HG03103 (cell line): ENCODE measurements around the gene RNF224.

ENCODE experiments used
- ATAC-seq: cut with Tn5 transposase; IDR thresholded peaks from one replicate; pipeline ENCODE4 v1.9.1; 2021; ENCODE audit warnings: low read depth; ENCODE audit not compliant: unreplicated experiment

RNF224 gene

DNA sequence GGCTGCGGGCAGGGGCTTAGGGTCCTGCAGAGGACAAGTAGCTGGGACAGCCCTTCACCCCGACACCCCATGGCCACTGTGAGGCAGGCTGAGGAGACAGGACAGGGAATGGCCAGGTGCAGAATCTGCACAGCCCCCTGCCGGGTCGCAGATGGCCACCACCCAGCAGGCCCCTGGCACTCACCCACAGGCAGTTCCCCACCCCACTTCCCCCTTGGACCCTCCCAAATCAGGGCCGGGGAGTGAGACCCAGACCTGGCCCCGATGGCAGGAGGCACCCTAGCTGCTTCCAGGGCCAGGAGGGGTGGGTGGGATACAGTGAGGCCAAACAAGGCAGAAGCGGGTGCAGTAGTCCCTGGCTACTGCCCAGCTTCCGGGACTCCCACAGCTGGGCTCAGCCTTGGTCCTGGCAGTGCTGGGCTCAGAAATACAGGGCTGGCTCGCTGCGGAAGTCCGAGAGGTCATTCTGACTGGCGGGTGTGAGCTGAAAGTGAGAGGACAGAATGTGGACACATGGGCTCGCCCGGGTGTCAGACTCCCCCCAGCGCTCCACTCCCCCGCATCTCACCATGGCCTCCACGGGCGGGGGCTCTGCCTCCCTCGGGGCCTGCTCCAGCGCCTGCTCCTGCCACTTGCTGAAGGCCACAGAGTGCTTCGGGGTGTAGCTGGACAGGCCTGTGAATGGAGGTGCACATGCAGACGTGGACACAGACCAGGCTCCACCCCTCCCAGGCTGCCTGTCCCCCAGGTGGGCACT lies 35.4 kb upstream of the RNF224 start:
- ATAC-seq, result no peak

DNA sequence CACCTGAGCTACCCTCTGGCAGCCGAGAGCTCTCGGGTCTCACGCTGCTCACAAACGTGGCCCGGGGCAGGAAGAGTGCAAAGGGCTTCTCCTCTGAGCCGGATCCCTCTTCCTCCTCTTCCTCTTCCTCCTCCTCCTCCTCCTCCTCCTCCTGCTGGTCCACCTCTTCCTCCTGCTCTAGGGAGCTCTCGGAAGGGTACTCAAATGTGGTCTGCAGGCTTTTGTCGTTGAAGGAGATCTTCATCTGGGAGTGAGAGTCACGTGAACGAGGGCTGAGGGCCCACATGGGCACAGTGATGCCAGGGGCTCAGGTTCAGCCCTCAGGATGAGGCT lies 34.9 kb upstream of the RNF224 start:
- no peak for ATAC-seq

DNA sequence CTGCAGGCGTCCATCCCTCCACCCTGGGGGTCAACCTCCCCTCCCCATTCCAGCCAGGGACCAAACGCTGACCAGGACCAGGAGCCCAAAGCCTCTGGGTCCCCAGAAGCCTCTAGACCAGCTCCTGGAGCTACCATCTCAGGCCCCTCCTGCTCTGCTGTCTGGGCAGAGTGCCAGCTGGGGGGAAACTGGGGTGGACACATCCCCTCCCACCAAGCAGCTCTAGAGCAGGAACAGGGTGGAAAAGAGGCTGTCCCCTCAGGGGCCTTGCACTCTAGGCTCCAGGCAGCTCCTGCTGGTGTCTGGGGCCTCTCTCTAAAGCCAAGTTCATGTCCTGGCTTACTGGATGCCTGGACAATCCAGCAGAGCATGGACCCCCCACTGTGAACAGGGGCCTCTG lies 34.4 kb upstream of the RNF224 start:
- ATAC-seq, result no peak

DNA sequence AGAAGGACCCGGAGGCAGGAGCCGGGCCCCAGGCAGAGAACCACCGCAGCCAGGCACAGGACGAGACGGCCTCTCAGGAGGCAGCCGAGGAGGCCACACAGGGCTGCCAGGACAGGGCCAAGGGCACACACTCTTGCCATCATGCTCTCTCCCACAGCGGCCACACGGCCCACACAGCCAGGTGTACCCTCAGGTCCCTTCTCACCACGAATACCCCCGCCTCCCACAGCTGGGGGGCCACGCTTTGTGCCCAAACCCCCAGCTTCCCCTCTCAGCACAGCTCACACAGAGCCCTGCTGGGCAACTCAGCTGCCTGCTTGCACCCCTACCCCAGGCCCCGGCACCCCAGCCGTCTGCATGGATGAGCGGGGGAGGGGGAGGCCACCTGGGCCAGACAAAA lies 33.5 kb upstream of the RNF224 start:
- ATAC-seq, result no peak

DNA sequence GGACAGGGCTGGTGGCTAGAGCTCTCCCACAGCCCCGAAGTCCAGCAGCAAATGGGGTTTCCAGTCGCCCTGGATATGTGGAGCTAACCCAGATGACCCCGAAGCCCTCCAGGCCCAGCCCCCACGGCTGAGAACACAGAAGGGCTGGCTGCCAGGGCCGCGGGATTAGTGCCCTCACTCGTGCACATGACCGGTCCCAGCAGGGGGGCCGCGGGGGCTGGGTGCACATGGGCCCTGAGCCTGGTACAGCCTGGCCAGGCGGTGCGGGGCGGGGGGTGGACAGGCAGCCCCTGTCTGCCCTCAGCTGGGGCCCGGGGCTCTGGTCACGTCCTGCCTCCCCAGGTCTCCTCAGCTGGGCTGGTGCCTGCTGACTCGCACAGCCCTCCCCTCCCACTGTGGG lies 32.9 kb upstream of the RNF224 start:
- ATAC-seq, result no peak

DNA sequence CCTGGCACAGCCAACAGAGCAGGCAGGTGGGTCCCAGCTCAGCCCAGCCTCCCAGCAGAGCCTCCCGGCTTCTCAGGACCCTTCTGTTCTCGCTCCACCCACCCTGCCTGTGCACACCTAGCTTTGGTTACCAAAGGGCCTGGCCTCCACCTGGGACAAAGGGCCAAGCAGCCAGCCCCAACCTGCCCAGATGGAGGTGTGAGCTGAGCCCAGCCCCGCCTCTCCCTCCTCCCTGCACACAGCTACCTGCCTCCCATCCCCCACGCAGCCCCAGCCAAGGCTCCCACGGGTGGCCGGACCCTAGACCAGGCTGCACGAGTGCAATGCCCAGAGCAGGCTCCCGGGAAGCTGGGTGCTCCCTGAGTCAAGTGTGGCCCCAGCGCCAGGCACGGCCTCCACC lies 32.4 kb upstream of the RNF224 start:
- ATAC-seq, result no peak

DNA sequence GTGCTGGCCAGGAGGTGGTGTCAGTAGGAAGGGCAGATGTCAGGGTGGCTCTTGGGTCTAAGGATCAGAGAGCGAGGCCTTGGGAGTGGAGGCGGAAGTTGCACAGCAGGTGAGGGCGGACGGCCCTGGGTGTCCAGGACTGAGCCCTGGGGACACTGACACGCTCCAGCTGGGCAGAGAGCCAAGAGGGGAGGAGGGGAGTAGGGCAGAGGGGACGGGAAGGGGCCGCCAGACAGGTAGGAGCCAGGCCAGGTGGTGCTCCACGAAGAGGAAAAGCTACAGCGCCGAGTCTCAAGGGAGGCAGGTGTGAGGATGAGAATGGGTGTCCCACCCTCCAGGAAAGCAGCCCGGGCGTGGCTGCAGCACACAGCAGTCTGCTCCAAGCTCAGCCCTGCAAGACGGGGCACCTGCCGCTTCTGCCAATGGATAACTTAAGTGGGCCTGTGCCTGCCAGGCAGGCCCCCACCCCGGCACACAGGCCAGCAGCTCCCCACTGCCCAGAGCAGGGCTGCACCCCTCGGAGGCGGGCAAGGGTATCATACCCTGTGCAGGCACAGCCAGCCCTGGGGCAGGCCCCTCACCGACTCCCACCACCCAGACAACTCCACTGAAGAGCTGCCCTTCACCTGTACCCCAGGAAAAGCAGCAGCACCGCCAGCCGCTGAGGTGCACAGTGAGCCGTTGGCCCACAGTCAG lies 31.6 kb upstream of the RNF224 start:
- ATAC-seq, result no peak

DNA sequence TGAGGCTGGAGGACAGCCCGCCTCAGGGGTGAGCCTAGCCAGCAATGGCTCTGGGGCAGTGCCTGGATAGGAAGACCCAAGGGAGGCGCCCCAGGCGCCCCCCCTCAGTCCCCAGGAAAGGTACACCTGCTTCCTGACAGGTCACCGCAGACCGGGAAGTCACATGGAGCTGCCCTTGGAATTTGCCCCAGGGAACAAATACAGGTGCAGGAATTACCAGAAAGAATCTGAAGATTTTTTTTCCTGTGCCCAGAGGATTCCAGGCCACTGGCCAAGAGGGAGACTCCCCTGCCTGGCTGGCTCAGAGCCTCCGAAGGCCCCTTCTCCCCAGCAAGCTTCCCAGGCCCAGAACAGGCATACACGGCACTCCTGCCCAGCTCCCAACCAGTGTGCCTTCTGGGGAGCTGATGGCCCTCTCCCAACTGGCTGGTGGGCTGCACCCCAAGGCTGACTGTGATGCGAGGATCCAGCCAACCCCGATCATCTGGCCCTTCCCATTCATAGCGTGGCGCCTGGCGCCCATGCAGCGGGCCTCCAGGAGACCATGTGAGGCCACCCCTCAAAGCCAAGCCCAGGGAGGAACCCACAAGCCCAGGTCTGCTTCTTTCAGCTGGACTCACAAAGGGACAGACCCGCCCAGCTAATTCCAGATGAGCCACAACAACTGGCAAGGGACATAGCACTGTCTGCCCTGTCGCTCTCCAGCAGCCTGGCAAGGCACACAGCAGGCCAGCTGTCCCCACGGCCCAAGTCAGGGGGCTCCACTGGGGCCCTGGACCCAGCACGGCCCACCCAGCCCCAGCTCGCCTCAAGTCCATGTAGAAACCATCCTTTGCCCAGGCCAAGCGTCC lies 29.0 kb upstream of the RNF224 start:
- no peak for ATAC-seq

DNA sequence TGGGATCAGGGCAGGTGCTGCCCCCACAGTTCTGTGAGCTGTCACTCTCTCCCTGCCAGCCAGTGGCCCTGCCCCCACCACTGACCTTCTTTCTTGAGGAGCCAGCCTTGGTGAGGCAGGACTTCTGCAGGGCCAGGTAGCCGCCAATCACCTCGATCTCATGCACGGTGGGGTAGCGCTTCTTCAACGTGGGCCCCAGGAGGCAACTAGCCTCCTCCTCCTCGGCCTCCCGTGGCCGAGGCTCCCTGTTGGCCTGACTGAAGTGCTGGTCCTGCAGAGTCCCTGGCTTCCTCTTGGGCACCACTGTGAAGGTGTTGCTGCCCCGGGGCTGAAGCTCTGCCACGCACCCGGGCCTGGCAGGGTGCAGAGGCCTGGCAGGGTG lies 28.4 kb upstream of the RNF224 start:
- no peak for ATAC-seq

DNA sequence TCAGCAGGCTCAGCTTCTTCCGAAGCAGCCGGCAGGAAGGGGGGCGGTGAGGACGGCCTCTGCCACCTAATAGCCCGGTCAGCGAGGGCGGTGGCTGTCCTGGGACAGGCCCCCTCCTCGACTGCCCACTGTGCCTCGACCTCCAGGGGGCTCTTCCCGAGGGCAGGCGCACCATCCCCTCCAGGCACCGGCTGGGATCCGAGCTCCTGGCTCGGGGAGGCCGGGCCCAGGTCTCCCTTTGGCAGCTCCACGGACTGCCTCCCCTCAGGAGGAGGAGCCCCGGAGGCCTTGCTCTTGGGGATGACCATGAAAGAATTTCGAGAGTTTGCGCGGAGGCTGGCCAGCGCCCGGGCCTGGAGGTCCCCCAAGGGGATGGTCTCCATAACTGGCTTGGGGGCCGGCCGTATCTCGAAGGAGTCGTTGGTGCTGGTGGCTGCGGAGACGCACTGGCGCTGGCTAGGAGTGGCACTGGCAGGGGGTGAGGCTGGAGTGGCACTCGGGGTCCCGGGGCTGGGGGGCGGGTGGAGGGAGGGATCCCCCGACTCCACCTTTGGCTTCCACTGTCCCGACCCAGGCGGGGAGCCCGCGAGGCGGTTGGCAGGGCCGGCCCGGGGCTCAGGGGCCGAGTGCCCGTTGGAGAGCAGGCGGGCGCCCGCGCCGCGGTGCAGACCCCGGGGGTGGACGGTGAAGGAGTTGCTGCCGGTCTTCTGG lies 27.7 kb upstream of the RNF224 start:
- ATAC-seq, result no peak

DNA sequence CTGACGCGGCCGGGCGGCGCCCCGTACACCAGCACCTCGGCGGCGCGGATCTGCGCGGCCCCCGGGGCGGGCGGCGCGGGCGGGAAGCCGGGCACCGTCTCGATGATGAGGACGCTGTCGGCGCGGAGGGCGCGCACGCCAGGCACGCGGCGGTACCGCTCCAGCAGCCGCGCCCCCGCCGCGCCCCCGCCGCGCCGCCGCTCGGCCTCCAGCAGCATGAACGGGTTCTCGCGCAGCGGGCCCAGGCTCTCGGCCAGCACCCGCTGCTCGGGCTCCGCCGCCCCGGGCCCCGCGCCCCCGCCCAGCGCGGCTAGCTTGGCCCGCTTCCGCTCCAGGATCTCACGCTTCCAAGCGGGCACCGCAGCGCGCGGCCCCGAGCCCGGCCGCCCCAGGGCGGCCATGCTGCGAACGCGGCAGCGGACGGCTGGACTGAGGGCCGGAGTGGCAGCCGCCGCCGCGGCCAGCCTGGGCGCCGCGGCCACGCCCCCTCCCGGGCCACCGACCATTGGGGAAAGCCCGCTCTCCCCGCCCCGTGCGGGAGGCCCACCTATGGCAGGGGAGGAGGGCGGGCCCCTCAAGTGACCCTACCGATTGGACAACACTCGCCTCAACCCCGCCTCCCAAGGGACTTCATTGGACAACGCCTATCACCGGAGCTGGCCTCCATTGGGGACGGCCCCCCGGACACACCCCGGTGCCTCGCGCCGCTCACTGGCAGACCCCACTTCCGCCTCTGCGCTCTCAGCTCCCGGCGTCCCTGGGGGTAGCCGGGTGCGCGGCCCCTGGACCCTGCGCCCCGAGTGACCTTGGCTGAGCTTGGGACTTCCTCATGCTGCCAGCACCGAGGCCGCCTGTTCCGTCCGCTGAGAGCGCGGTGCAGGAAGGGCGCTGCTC lies 26.7 kb upstream of the RNF224 start, which contains the start of gene TPRN:
Gene TPRN (minus strand): TSS at position 431 of the 894 bp plus-strand sequence. CDS start 30 bp downstream, at position 401.
- peak; percentile 81 for ATAC-seq

DNA sequence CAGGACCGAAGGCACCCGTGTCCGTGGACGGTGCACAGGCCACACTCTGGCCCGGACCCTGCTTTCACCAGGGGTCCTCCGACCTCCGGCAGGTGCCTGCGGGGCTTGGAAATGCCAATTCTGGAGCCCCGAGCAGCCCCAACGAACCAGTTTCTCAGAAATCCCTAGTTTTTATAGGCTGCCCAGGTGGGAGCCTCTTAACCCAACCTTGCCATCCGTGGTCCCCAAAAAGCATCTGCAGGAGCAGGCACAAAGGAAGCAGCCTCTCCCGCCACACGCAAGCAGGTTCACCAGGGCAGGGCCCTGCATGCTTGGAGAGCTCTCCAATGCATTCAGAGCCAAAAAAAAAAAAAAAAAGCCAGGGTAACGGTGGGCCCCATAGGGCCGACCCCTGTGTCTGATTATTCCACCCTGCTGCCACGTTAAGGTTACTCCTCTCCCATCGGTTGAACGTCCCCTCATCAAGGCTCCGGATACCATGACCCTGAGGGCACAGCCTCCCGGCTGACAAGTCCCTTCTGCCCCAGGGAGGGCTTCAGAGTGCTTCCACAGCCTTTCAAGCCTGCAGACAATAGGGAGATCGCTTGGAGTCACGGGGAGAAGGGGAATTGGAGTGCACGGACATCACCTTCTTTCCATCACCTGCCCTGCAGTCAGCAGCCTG lies 26.0 kb upstream of the RNF224 start:
- no peak for ATAC-seq

DNA sequence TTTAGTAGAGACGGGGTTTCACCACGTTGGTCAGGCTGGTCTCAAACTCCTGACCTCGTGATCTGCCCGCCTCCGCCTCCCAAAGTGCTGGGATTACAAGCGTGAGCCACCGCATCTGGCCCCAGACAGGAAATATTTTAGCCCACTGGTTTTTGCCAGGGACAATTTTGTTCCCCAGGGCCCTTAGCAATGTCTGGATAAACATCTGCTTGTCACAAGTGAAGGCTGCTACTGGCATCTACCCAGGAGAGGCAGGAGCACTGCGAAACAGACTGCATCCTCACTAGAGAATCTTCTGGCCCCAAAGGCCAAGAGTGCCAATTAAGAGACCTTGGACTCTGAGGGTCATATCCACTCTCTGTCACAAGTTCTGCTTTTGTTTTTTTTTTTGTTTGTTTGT lies 24.3 kb upstream of the RNF224 start:
- no peak for ATAC-seq

DNA sequence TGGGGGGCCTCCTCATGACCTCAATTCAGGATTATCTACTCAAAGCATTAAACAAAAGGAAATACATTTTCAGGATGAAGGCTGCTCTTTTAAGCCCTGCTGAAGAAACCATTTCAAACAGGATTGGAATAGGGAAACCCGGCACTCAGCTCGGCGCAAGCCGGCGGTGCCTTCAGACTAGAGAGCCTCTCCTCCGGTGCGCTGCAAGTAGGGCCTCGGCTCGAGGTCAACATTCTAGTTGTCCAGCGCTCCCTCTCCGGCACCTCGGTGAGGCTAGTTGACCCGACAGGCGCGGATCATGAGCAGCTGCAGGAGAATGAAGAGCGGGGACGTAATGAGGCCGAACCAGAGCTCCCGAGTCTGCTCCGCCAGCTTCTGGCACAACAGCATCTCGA lies 22.6 kb upstream of the RNF224 start:
- no peak for ATAC-seq

DNA sequence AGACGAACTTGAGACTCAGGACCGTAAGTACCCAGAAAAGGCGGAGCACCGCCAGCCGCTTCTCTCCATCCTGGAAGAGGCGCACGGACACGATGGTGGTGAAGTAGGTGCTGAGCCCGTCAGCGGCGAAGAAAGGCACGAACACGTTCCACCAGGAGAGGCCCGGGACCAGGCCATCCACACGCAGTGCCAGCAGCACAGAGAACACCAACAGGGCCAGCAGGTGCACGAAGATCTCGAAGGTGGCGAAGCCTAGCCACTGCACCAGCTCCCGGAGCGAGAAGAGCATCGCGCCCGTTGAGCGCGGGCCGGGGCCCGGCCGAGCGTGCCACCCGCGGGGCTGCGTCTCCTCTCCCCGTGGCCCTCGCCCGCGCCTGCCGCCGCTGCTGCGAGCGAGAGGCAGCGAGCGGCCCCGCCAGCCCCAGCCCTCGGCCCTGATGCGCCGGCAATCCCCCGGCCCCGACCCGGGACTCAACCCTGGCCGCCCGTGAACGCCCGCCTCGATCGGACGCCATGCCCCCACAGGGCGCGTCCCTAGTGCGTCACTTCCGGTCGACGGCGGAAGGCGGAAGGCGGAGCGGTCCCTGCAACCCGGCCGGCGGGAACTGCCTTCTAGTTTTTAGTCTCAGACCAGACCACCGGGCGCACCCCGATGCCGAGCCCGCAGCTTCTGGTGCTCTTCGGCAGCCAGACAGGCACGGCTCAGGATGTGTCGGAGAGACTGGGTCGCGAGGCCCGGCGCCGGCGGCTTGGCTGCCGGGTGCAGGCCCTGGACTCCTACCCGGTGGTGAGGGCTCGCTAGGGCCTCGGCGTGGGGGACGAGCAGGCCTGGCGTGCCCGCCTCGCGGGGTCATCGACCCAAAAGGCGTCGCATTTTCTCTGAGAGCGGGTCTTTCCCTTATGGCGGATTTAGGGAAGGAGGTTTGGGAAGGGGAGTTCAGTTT lies 21.9 kb upstream of the RNF224 start, which contains the start of the genes NDOR1 and TMEM203:
Gene NDOR1 (plus strand): TSS at position 575 of the 944 bp plus-strand sequence. CDS start 78 bp downstream, at position 653.
Gene TMEM203 (minus strand): TSS at position 523 of the 944 bp plus-strand sequence. CDS start 234 bp downstream, at position 289.
- ATAC-seq, result no peak

DNA sequence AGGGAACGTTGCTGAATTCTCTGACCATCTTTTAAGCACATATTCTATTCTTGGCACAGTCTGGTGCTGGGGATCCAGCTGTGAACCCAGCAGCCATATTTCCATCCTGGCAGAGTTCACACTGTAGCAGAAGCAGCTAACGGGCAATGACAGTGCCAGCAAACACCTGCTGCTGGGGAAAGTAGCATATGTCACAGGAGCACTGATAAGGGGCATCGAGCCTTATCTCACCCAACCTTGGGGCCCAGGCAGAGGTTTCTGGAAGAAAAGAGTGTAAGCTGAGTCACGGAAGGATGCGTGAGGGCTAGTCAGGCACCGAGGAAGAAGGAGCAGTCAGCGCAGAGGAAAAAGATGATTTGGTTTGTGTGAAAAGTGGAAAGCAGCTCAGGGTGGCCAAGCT lies 20.7 kb upstream of the RNF224 start:
- ATAC-seq, result no peak

DNA sequence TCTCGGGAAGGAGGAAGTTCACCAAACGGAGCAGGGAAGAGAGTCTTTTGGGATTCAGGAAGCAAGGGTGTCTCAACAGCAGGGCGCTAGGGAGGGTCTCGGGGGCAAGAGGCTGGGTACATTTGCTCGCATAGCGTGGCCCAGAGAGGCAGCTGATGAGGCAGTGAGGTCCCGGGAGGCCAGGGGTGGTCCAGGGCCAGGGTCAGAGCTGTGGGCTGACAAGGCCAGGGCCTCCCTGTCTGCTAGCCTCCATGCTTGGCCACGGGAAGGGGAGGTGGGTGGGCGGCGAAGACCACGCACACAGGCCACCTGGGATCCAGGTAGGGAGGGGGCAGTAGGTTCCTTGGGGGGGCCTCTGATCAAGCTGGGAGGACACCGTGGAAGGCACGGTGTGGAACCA lies 15.8 kb upstream of the RNF224 start:
- ATAC-seq, result no peak

DNA sequence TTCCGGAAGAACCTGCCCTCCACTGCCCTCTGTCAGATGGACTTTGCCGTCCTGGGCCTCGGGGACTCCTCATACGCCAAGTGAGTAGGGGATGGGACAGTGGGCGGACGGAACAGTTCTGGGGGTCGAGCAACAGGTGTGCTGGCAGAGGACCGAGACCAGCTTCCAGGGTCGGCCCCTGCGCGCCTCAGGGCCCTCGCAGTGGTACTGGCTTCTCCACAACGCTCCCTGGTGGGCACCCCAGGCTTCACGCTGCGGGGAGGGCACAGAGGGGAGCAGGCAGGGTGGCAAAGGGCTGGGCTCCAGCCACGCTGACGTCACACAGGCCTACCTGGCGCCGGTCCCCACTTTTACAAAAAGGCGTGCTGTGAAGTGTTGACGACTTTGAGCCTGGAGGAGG lies 14.8 kb upstream of the RNF224 start:
- no peak for ATAC-seq
